ENCODE data around the gene MAPKAPK3. TPM values are rescaled to one million over a fixed set of nuclear protein-coding genes. Genes with fewer than 3 reads are reported as not detected.

MAPKAPK3 gene
- polyA plus RNA-seq, 1 donor from 2014 or later = 4.3 TPM

- H4K20me1 ChIP-seq (ENCODE audit: insufficient read depth) = no peaks in the 10 kb centered on the region
- H3K4me3 ChIP-seq (ENCODE audit: low read length) = no peak overlapping the region
- TF ChIP-seq TAF1 (IDR thresholded peaks at IDR 0.05; ENCODE audit: low read depth) (no peak), EZH2 (IDR thresholded peaks at IDR 0.05; ENCODE audit: borderline replicate concordance, insufficient read depth, low read length, poor library complexity, severe bottlenecking) (no peak)
- no peak overlapping the region for H3K27ac ChIP-seq (ENCODE audit: low read length)
- H3K9me3 ChIP-seq (ENCODE audit: low read length) = no peaks in the 10 kb centered on the region
- no peak overlapping the region for H3K9ac ChIP-seq (ENCODE audit: low read length)
- H2AFZ ChIP-seq (ENCODE audit: low read depth, low read length) = no peak overlapping the region
- H3K27me3 ChIP-seq (ENCODE audit: insufficient read depth, low read depth, low read length) = no peaks in the 10 kb centered on the region
- no peaks in the 10 kb centered on the region for H3F3A ChIP-seq (ENCODE audit: insufficient read depth, low read length, poor library complexity, severe bottlenecking)
- H3K36me3 ChIP-seq (ENCODE audit: insufficient read depth, low read length) = no peaks in the 10 kb centered on the region
- H3K9me2 ChIP-seq (ENCODE audit: insufficient read depth, low read length) = no peaks in the 10 kb centered on the region
- no peak overlapping the region for H3K4me2 ChIP-seq (ENCODE audit: low read length)
- no peaks in the 10 kb centered on the region for H3K79me2 ChIP-seq (replicated peaks; ENCODE audit: insufficient read depth, low read length)
Measured at GRCh38 chr3:50602595-50603191, 14.3 kb upstream of the MAPKAPK3 start.

DNA sequence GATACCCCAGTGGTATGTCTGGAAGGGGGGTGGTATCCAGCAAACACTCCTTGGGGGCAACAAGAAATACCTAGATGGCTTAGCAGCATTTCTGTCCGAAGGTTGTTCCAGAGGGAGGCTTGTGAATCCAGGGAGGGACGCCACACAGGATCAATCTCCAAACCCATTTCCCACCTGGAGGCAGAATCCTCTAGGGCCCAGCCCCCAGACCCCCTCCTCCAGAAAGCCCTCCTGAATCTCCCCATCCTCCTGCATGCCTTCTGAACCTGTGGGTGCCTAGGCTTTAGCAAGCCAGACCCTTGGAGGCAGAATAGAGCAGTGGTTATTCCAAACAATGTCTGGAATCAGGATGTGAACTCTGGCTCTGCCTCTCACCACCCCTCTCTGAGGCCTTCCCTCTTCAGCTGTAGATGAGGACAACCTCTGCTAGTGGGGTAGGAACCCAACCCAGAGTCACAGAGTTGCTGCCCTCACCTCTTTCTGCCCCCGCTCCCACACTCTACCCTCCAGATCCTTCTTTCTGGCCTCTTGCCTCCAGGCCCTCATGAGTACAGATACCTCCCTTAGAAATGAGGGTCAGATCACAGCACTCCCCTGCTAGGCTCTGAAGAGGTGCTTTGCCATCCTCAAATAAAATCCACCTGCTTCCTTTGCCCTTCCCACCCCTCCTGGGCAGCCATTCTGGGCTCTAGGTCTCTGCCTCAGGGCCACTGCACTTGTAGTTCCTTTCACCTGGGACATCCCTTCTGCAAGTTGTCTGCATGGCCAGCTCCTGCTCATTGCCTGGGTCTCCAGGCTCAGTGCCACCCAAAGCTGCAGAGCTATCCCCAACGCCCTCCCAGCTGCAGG, 13.5 kb upstream of the MAPKAPK3 start:
- H4K20me1 ChIP-seq (ENCODE audit: insufficient read depth) = no peaks in the 10 kb centered on the region
- H3K9me2 ChIP-seq (ENCODE audit: insufficient read depth, low read length) = no peaks in the 10 kb centered on the region
- H3K27ac ChIP-seq (ENCODE audit: low read length) = no peak overlapping the region
- H3K79me2 ChIP-seq (replicated peaks; ENCODE audit: insufficient read depth, low read length) = no peaks in the 10 kb centered on the region
- H3K27me3 ChIP-seq (ENCODE audit: insufficient read depth, low read depth, low read length) = no peaks in the 10 kb centered on the region
- H3K4me2 ChIP-seq (ENCODE audit: low read length) = no peak overlapping the region
- no peak for TF ChIP-seq MXI1 (conservative IDR thresholded peaks at IDR 0.05; ENCODE audit: poor library complexity, severe bottlenecking)
- TF ChIP-seq EZH2 (IDR thresholded peaks at IDR 0.05; ENCODE audit: borderline replicate concordance, insufficient read depth, low read length, poor library complexity, severe bottlenecking) = no peak
- TF ChIP-seq POLR2AphosphoS5 (IDR thresholded peaks at IDR 0.05) = no peak
- TF ChIP-seq, protein P1, sequence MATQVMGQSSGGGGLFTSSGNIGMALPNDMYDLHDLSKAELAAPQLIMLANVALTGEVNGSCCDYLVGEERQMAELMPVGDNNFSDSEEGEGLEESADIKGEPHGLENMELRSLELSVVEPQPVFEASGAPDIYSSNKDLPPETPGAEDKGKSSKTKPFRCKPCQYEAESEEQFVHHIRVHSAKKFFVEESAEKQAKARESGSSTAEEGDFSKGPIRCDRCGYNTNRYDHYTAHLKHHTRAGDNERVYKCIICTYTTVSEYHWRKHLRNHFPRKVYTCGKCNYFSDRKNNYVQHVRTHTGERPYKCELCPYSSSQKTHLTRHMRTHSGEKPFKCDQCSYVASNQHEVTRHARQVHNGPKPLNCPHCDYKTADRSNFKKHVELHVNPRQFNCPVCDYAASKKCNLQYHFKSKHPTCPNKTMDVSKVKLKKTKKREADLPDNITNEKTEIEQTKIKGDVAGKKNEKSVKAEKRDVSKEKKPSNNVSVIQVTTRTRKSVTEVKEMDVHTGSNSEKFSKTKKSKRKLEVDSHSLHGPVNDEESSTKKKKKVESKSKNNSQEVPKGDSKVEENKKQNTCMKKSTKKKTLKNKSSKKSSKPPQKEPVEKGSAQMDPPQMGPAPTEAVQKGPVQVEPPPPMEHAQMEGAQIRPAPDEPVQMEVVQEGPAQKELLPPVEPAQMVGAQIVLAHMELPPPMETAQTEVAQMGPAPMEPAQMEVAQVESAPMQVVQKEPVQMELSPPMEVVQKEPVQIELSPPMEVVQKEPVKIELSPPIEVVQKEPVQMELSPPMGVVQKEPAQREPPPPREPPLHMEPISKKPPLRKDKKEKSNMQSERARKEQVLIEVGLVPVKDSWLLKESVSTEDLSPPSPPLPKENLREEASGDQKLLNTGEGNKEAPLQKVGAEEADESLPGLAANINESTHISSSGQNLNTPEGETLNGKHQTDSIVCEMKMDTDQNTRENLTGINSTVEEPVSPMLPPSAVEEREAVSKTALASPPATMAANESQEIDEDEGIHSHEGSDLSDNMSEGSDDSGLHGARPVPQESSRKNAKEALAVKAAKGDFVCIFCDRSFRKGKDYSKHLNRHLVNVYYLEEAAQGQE (IDR thresholded peaks at IDR 0.05; ENCODE audit: borderline replicate concordance) = no peak
- TF ChIP-seq, protein P2, sequence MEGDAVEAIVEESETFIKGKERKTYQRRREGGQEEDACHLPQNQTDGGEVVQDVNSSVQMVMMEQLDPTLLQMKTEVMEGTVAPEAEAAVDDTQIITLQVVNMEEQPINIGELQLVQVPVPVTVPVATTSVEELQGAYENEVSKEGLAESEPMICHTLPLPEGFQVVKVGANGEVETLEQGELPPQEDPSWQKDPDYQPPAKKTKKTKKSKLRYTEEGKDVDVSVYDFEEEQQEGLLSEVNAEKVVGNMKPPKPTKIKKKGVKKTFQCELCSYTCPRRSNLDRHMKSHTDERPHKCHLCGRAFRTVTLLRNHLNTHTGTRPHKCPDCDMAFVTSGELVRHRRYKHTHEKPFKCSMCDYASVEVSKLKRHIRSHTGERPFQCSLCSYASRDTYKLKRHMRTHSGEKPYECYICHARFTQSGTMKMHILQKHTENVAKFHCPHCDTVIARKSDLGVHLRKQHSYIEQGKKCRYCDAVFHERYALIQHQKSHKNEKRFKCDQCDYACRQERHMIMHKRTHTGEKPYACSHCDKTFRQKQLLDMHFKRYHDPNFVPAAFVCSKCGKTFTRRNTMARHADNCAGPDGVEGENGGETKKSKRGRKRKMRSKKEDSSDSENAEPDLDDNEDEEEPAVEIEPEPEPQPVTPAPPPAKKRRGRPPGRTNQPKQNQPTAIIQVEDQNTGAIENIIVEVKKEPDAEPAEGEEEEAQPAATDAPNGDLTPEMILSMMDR (IDR thresholded peaks at IDR 0.05; ENCODE audit: poor library complexity, severe bottlenecking) = no peak
- TF ChIP-seq SMC3 (conservative IDR thresholded peaks at IDR 0.05; ENCODE audit: poor library complexity) = no peak
- TF ChIP-seq EP300 (conservative IDR thresholded peaks at IDR 0.05; ENCODE audit: poor library complexity, severe bottlenecking) = no peak
- no peak for TF ChIP-seq TAF1 (IDR thresholded peaks at IDR 0.05; ENCODE audit: low read depth)
- no peaks in the 10 kb centered on the region for H3K36me3 ChIP-seq (ENCODE audit: insufficient read depth, low read length)
- H3K9me3 ChIP-seq (ENCODE audit: low read length) = no peaks in the 10 kb centered on the region
- no peak overlapping the region for H3K4me3 ChIP-seq (ENCODE audit: low read length)
- no peaks in the 10 kb centered on the region for H3F3A ChIP-seq (ENCODE audit: insufficient read depth, low read length, poor library complexity, severe bottlenecking)
- H2AFZ ChIP-seq (ENCODE audit: low read depth, low read length) = no peak overlapping the region
- H3K9ac ChIP-seq (ENCODE audit: low read length) = no peak overlapping the region
